Liver (tissue), 9 donors: Measurements from ENCODE around the gene C8B. TPM values are rescaled to one million over a fixed set of nuclear protein-coding genes. Genes with fewer than 3 reads are reported as not detected.
A peak's percentile ranks its signal among the peaks of the same experiment; 100 is the strongest.

ENCODE experiments used
- DNase-seq: peaks from one replicate; pipeline ENCODE4 v3.0.0-alpha.2; 2017; ENCODE audit warnings: low spot score
- H3K27ac ChIP-seq, 2 donors: one replicate each; pipeline ENCODE4 v1.7.0; 2013; ENCODE audit warnings: inconsistent platforms in 2 of 2, low read length in 2 of 2, control low read depth in 1 of 2, low read depth in 1 of 2, mild to moderate bottlenecking in 1 of 2
- H3K27me3 ChIP-seq, 4 donors: one replicate each; pipeline versions ENCODE4 v1.6.1 to v1.7.0; 2013; ENCODE audit warnings: low read length in 3 of 4, inconsistent platforms in 1 of 4, mild to moderate bottlenecking in 1 of 4, moderate library complexity in 1 of 4; ENCODE audit not compliant: control insufficient read depth in 4 of 4, insufficient read depth in 4 of 4
- H3K36me3 ChIP-seq, 4 donors: one replicate each; pipeline versions ENCODE4 v1.6.1 to v1.7.0; 2013; ENCODE audit warnings: low read length in 3 of 4, mild to moderate bottlenecking in 3 of 4, low read depth in 1 of 4, moderate library complexity in 1 of 4; ENCODE audit not compliant: control insufficient read depth in 4 of 4, insufficient read depth in 3 of 4
- H3K4me1 ChIP-seq, 4 donors: one replicate each; pipeline versions ENCODE4 v1.6.1 to v1.7.0; 2013; ENCODE audit warnings: low read length in 3 of 4, mild to moderate bottlenecking in 3 of 4, moderate library complexity in 1 of 4; ENCODE audit not compliant: control insufficient read depth in 4 of 4, insufficient read depth in 4 of 4
- H3K4me3 ChIP-seq, 3 donors: one replicate each; pipeline versions ENCODE4 v1.6.1 to v1.7.0; 2013; ENCODE audit warnings: low read length in 3 of 3, control low read depth in 1 of 3, low read depth in 1 of 3, mild to moderate bottlenecking in 1 of 3
- H3K9ac ChIP-seq, 2 donors: one replicate each; pipeline ENCODE4 v1.7.0; 2013; ENCODE audit warnings: low read length in 2 of 2, mild to moderate bottlenecking in 2 of 2, moderate library complexity in 2 of 2, control low read depth in 1 of 2, low read depth in 1 of 2
- H3K9me3 ChIP-seq, 4 donors: one replicate each; pipeline versions ENCODE4 v1.6.1 to v1.7.0; 2013; ENCODE audit warnings: low read length in 3 of 4; ENCODE audit not compliant: control insufficient read depth in 4 of 4
- EGR1 ChIP-seq, 2 donors: IDR thresholded peaks; 2 replicates each; pipeline ENCODE4 v1.6.1; 2016 to 2018; ENCODE audit warnings: antibody characterized with exemption in 2 of 2, low read depth in 2 of 2
- FOXA1 ChIP-seq: IDR thresholded peaks from 2 replicates; pipeline ENCODE4 v1.6.1; 2016; ENCODE audit warnings: antibody characterized with exemption
- GABPA ChIP-seq, 2 donors: IDR thresholded peaks in 1 of 2; conservative IDR thresholded peaks in 1 of 2; 2 replicates each; pipeline ENCODE4 v1.6.1; 2016; ENCODE audit warnings: antibody characterized with exemption in 2 of 2, mild to moderate bottlenecking in 1 of 2, moderate library complexity in 1 of 2
- HNF4A ChIP-seq, 2 donors: conservative IDR thresholded peaks; 2 replicates each; pipeline ENCODE4 v1.6.1; 2016; ENCODE audit warnings: antibody characterized with exemption in 2 of 2, mild to moderate bottlenecking in 2 of 2
- HNF4G ChIP-seq: IDR thresholded peaks from 2 replicates; pipeline ENCODE4 v1.6.1; 2016; ENCODE audit warnings: antibody characterized with exemption
- JUND ChIP-seq, 2 donors: IDR thresholded peaks; 2 replicates each; pipeline ENCODE4 v1.6.1; 2016; ENCODE audit warnings: antibody characterized with exemption in 2 of 2
- RAD21 ChIP-seq, 2 donors: IDR thresholded peaks; 2 replicates each; pipeline ENCODE4 v1.6.1; 2016; ENCODE audit warnings: antibody characterized with exemption in 2 of 2, mild to moderate bottlenecking in 2 of 2
- RXRA ChIP-seq, 2 donors: IDR thresholded peaks; 2 replicates each; pipeline ENCODE4 v1.6.1; 2017 to 2018; ENCODE audit warnings: antibody characterized with exemption in 2 of 2, mild to moderate bottlenecking in 1 of 2
- SP1 ChIP-seq: IDR thresholded peaks from 2 replicates; pipeline ENCODE4 v1.6.1; 2018; ENCODE audit warnings: antibody characterized with exemption, mild to moderate bottlenecking
- TAF1 ChIP-seq: conservative IDR thresholded peaks from 2 replicates; pipeline ENCODE4 v1.6.1; 2016; ENCODE audit warnings: antibody characterized with exemption, mild to moderate bottlenecking
- YY1 ChIP-seq: IDR thresholded peaks from 2 replicates; pipeline ENCODE4 v1.6.1; 2016; ENCODE audit warnings: antibody characterized with exemption, mild to moderate bottlenecking
- WGBS: extraction: QIAGEN DNeasy Blood & Tissue Kit; methylation state at CpG from one replicate; pipeline ENCODE4 v1.1.7; 2013; 5-methylcytosine and 5-hydroxymethylcytosine counted together
- polyA plus RNA-seq, 2 donors: library from polyadenylated mRNA; stranded (reverse) in 1 of 2; unstranded in 1 of 2; fragments of 200-250 nt in 1 of 2; fragments of >200 nt in 1 of 2; fragmentation: Nextera tagmentation in 1 of 2; extraction: Ambion mirVana in 1 of 2; gene quantifications; one replicate each; pipeline versions ENCODE4 v1.2.1 to v1.2.3, GENCODE V29; 2013 to 2015
- total RNA-seq, 2 donors: library from RNA; depleted of rRNA; stranded (reverse); fragments of >200 nt; gene quantifications; one replicate each; pipeline ENCODE4 v1.2.3, GENCODE V29; 2014
- TF ChIP-seq, protein P1 (sequence below): IDR thresholded peaks from 2 replicates; pipeline ENCODE4 v1.6.1; 2016; ENCODE audit warnings: antibody characterized with exemption, mild to moderate bottlenecking
- TF ChIP-seq, protein P2 (sequence below): IDR thresholded peaks from 2 replicates; pipeline ENCODE4 v1.6.1; 2016; ENCODE audit warnings: antibody characterized with exemption
- TF ChIP-seq, protein P3 (sequence below): IDR thresholded peaks from 2 replicates; pipeline ENCODE4 v1.6.1; 2016; ENCODE audit warnings: antibody characterized with exemption
- TF ChIP-seq, protein P4 (sequence below): fragments of 150-350 bp; IDR thresholded peaks from 2 replicates; pipeline ENCODE4 v1.5.1; 2017; ENCODE audit warnings: improper control_type of control experiment, low read depth, low read length; ENCODE audit not compliant: missing input control
- TF ChIP-seq, protein P5 (sequence below): IDR thresholded peaks from 2 replicates; pipeline ENCODE4 v1.6.1; 2016; ENCODE audit warnings: antibody characterized with exemption
- donor health status: healthy.
- donor health status: healthy.
- donor health status: healthy.
- donor health status: healthy.
- donor health status: healthy.

C8B gene
- total and polyA plus RNA-seq, 4 donors, result 151 to 703 (median 356) TPM

DNA sequence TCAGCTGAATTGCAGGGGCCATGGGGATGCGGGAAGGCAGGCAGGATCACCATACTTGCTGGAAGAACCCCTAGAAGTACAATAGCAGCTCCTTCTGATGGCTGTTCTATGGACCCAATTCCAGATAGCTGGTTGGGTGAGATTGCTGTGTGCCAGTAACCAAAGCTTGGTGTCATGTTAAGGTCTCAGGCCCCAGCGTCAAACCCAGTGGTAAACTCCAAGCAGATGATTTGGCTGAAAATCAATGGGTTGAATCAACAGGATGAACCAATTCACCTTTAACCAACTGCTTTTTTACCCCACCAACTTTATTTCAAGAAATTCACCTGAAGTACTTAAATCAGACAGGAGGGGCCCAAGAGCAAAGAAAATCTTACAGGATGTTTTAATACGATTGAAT, 37.8 kb downstream of the C8B start:
- peaks cover 1 to 37% (median 28%) of the 10 kb centered on the region in 4 donors for H3K36me3 ChIP-seq
- H3K4me1 ChIP-seq, result peaks cover 3 to 22% (median 8%) of the 10 kb centered on the region in 4 donors
- no peak overlapping the region for H3K9ac ChIP-seq
- H3K27ac ChIP-seq, result peak overlapping the region; percentile 49 to 51
- DNase-seq, result no peak
- WGBS, result 69% methylated on average over 3 of the region's 3 CpGs
- TF ChIP-seq RXRA (IDR thresholded peaks at IDR 0.05) (peak; percentile 11 to 58), HNF4A (conservative IDR thresholded peaks at IDR 0.05) (peak in 1 of 2 donors; percentile 42), RAD21 (IDR thresholded peaks at IDR 0.05) (peak in 1 of 2 donors; percentile 10), EGR1 (IDR thresholded peaks at IDR 0.05; ENCODE audit: low read depth in 2 of 2) (no peak)
- TF ChIP-seq, protein P1, sequence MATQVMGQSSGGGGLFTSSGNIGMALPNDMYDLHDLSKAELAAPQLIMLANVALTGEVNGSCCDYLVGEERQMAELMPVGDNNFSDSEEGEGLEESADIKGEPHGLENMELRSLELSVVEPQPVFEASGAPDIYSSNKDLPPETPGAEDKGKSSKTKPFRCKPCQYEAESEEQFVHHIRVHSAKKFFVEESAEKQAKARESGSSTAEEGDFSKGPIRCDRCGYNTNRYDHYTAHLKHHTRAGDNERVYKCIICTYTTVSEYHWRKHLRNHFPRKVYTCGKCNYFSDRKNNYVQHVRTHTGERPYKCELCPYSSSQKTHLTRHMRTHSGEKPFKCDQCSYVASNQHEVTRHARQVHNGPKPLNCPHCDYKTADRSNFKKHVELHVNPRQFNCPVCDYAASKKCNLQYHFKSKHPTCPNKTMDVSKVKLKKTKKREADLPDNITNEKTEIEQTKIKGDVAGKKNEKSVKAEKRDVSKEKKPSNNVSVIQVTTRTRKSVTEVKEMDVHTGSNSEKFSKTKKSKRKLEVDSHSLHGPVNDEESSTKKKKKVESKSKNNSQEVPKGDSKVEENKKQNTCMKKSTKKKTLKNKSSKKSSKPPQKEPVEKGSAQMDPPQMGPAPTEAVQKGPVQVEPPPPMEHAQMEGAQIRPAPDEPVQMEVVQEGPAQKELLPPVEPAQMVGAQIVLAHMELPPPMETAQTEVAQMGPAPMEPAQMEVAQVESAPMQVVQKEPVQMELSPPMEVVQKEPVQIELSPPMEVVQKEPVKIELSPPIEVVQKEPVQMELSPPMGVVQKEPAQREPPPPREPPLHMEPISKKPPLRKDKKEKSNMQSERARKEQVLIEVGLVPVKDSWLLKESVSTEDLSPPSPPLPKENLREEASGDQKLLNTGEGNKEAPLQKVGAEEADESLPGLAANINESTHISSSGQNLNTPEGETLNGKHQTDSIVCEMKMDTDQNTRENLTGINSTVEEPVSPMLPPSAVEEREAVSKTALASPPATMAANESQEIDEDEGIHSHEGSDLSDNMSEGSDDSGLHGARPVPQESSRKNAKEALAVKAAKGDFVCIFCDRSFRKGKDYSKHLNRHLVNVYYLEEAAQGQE, result no peak
- no peak overlapping the region for H3K4me3 ChIP-seq
- no peaks in the 10 kb centered on the region for H3K9me3 ChIP-seq
- H3K27me3 ChIP-seq, result no peaks in the 10 kb centered on the region

DNA sequence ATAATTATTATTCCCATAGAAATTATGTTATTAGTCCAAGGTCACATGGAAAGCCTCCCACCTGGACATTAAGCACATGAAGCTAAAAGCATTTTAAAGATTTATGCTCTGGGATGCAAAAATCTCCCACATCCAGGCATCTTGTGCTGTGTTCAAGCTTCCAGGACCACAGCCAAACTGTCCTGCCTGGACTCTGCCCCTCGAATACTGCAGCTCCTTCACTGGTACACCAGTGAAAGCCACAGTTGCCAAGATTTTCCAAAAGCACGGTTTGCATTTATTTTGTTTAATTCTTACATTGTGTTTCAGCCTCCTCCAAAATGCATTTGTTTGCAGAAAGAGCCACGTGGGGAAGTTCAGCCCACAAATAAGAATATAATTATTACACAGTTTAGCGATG, 38.6 kb downstream of the C8B start:
- Histone ChIP-seq H3K4me1 (peaks cover 3 to 22% (median 8%) of the 10 kb centered on the region in 4 donors), H3K36me3 (peaks cover 0 to 29% (median 20%) of the 10 kb centered on the region in 4 donors), H3K27me3 (no peaks in the 10 kb centered on the region), H3K9ac (no peak overlapping the region), H3K4me3 (no peak overlapping the region), H3K9me3 (no peaks in the 10 kb centered on the region), H3K27ac (peak overlapping the region; percentile 49 to 51)
- WGBS, result 27% methylated on average over 4 of the region's 4 CpGs
- TF ChIP-seq TAF1 (no peak), RAD21 (IDR thresholded peaks at IDR 0.05) (peak; percentile 10 to 32), HNF4A (conservative IDR thresholded peaks at IDR 0.05) (peak; percentile 71 to 78), YY1 (no peak), EGR1 (IDR thresholded peaks at IDR 0.05; ENCODE audit: low read depth in 2 of 2) (no peak), HNF4G (no peak), JUND (IDR thresholded peaks at IDR 0.05) (peak in 1 of 2 donors; percentile 15), GABPA (IDR thresholded peaks at IDR 0.05 in 1 of 2, conservative IDR thresholded peaks at IDR 0.05 in 1 of 2) (no peak), RXRA (IDR thresholded peaks at IDR 0.05) (no peak)
- TF ChIP-seq, protein P2, sequence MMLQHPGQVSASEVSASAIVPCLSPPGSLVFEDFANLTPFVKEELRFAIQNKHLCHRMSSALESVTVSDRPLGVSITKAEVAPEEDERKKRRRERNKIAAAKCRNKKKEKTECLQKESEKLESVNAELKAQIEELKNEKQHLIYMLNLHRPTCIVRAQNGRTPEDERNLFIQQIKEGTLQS, result no peak
- DNase-seq, result no peak

DNA sequence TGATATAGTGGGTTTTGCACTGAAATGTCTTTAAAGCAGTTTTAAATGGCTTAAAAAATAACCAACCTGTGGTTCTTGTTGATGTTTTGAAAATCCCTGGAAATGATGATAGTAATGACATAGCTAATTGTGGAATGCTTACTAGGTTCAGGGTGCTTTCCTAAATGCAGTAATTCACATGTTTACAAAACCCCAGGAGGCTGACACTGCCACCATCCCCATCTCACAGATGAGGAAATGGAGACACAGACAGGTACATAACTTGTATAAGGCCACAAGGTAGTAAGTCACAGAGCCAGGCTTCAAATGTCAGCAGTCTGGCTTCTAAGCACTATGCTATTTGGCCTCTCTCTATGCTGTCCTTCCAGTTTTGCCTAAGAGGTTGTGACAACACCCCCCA, 40.6 kb downstream of the C8B start:
- Histone ChIP-seq H3K27me3 (no peaks in the 10 kb centered on the region), H3K27ac (peak overlapping the region; percentile 53 to 54), H3K9ac (no peak overlapping the region), H3K4me3 (no peak overlapping the region), H3K9me3 (no peaks in the 10 kb centered on the region), H3K4me1 (peaks cover 5 to 29% (median 12%) of the 10 kb centered on the region in 4 donors), H3K36me3 (peaks cover 0 to 10% (median 5%) of the 10 kb centered on the region in 4 donors)
- TF ChIP-seq, protein P3, sequence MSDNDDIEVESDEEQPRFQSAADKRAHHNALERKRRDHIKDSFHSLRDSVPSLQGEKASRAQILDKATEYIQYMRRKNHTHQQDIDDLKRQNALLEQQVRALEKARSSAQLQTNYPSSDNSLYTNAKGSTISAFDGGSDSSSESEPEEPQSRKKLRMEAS, result no peak
- TF ChIP-seq, protein P4, sequence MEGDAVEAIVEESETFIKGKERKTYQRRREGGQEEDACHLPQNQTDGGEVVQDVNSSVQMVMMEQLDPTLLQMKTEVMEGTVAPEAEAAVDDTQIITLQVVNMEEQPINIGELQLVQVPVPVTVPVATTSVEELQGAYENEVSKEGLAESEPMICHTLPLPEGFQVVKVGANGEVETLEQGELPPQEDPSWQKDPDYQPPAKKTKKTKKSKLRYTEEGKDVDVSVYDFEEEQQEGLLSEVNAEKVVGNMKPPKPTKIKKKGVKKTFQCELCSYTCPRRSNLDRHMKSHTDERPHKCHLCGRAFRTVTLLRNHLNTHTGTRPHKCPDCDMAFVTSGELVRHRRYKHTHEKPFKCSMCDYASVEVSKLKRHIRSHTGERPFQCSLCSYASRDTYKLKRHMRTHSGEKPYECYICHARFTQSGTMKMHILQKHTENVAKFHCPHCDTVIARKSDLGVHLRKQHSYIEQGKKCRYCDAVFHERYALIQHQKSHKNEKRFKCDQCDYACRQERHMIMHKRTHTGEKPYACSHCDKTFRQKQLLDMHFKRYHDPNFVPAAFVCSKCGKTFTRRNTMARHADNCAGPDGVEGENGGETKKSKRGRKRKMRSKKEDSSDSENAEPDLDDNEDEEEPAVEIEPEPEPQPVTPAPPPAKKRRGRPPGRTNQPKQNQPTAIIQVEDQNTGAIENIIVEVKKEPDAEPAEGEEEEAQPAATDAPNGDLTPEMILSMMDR, result no peak
- no peak for TF ChIP-seq HNF4G
- no peak for TF ChIP-seq SP1
- no peak for TF ChIP-seq RAD21 (IDR thresholded peaks at IDR 0.05)
- no peak for TF ChIP-seq FOXA1
- TF ChIP-seq EGR1 (IDR thresholded peaks at IDR 0.05; ENCODE audit: low read depth in 2 of 2), result no peak
- no peak for TF ChIP-seq YY1
- TF ChIP-seq, protein P5, sequence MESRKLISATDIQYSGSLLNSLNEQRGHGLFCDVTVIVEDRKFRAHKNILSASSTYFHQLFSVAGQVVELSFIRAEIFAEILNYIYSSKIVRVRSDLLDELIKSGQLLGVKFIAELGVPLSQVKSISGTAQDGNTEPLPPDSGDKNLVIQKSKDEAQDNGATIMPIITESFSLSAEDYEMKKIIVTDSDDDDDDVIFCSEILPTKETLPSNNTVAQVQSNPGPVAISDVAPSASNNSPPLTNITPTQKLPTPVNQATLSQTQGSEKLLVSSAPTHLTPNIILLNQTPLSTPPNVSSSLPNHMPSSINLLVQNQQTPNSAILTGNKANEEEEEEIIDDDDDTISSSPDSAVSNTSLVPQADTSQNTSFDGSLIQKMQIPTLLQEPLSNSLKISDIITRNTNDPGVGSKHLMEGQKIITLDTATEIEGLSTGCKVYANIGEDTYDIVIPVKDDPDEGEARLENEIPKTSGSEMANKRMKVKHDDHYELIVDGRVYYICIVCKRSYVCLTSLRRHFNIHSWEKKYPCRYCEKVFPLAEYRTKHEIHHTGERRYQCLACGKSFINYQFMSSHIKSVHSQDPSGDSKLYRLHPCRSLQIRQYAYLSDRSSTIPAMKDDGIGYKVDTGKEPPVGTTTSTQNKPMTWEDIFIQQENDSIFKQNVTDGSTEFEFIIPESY, result no peak
- no peak for DNase-seq
